Testis (tissue), 3 donors: ENCODE measurements around the gene NCOR1. TPM values are rescaled to one million over a fixed set of nuclear protein-coding genes. Genes with fewer than 3 reads are reported as not detected.
"Not testable (repeated sequence)": the region's sequence is repeated elsewhere in the genome, so short reads cannot be mapped to it uniquely, and the experiment has no call there.

Source experiments
- DNase-seq: peaks from one replicate; pipeline ENCODE4 v3.0.0-alpha.2; 2019
- H3K27ac ChIP-seq, 2 donors: fragments of 200-600 bp; sonication (generic); one replicate each; pipeline ENCODE4 v1.5.1; 2019
- H3K27me3 ChIP-seq: fragments of 200-600 bp; sonication (generic); one replicate; pipeline ENCODE4 v1.5.1; 2019
- H3K36me3 ChIP-seq: fragments of 200-600 bp; sonication (generic); one replicate; pipeline ENCODE4 v1.5.1; 2017; ENCODE audit warnings: low read depth; ENCODE audit errors: missing control alignments
- H3K4me1 ChIP-seq: fragments of 200-600 bp; sonication (generic); one replicate; pipeline ENCODE4 v1.5.1; 2019
- H3K4me3 ChIP-seq, 2 donors: fragments of 200-600 bp; sonication (generic); one replicate each; pipeline ENCODE4 v1.5.1; 2017 to 2019
- H3K9me3 ChIP-seq: fragments of 200-600 bp; sonication (generic); one replicate; pipeline ENCODE4 v1.5.1; 2017
- POLR2A ChIP-seq: fragments of 450-650 bp; IDR thresholded peaks from one replicate; pipeline ENCODE4 v1.6.1; 2017; ENCODE audit warnings: antibody characterized with exemption, mild to moderate bottlenecking, moderate library complexity
- WGBS, 2 donors: methylation state at CpG; one replicate each; pipeline ENCODE4 v1.1.5; 2018; 5-methylcytosine and 5-hydroxymethylcytosine counted together
- intact Hi-C: fragments of 100-400 bp; cut with DNase I; formaldehyde crosslinking; loops from one replicate; pipeline ENCODE4 v1.15.1; 2023; ENCODE audit warnings: low total_unique reads
- polyA plus RNA-seq: library from polyadenylated mRNA; stranded (reverse); fragments of 350-450 nt; fragmentation: Illumina TruSeq; extraction: RNeasy Lipid Tissue Mini Kit (QIAGEN cat#74804); gene quantifications from one replicate; pipeline ENCODE4 v1.2.3, GENCODE V29; 2014; ENCODE audit warnings: low read depth, low replicate concordance; ENCODE audit not compliant: insufficient read depth
- total RNA-seq, 2 donors: library from RNA; depleted of rRNA; stranded (reverse); fragments of >200 nt; gene quantifications; one replicate each; pipeline ENCODE4 v1.2.3, GENCODE V29; 2016
- TF ChIP-seq, protein P1 (sequence below), 3 experiments: fragments of 450-650 bp in 2 of 3; fragments of 200-600 bp in 1 of 3; sonication (generic) in 1 of 3; IDR thresholded peaks; one replicate each; pipeline ENCODE4 v1.5.1; 2016 to 2019; ENCODE audit warnings: antibody characterized with exemption in 3 of 3, mild to moderate bottlenecking in 2 of 3, moderate library complexity in 1 of 3

The NCOR1 gene
- total and polyA plus RNA-seq, 3 donors from 2014 or later: 88.6 to 281 (median 270) TPM

DNA sequence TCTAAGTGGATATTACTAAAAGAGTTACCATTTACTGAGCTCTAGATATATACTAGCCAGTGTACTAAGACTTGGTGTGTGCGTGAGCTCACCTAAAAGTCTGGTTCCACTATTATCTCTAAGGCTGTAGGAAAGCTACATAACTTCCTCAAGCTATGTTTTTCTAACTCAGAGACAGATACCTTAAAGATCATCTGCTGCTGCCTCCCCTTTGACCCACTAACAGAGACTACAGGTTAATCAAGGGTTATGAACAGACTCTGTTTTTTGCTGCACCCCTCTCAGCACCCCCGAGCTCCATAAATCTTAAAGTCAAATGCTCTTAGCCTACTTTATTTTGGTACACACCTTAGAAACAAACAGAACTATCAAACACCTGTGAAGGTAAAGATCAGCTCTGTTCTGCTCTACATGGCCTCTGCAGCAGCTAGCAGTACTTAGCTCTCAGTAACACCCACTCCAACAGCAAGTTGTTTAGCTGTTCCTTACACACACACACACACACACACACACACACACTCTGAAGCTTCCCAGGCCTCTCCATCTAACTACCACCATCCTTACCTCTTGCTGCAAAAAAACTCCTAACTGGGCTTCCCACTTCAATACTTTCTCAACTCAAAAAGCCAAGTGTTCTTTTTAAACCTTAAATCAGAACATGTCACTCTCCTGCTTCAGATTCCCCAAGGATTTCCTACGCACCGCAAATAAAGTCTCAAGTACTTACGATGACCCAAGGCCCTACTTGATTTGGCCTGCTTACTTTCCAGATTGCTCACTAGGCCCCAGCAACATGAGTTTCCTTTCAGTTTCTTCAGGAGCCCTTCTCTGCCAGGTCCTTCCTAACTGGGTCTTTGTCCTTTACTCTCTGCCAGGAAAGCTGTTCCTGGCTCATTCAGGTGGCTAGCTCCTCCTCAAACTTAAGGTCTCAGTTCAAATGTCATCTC lies 12.5 kb downstream of the NCOR1 start:
- H3K9me3 ChIP-seq, H3K27me3 ChIP-seq, intact Hi-C loops, H3K36me3 ChIP-seq, H3K4me3 ChIP-seq: not testable (repeated sequence)
- DNase-seq: peak; percentile 15
- WGBS, 2 donors: 43 to 45% methylated on average over 5 of the region's 5 CpGs
- Histone ChIP-seq H3K4me1 (peaks cover 19% of the 10 kb centered on the region), H3K27ac (peak overlapping the region in 1 of 2 donors; percentile 74)

DNA sequence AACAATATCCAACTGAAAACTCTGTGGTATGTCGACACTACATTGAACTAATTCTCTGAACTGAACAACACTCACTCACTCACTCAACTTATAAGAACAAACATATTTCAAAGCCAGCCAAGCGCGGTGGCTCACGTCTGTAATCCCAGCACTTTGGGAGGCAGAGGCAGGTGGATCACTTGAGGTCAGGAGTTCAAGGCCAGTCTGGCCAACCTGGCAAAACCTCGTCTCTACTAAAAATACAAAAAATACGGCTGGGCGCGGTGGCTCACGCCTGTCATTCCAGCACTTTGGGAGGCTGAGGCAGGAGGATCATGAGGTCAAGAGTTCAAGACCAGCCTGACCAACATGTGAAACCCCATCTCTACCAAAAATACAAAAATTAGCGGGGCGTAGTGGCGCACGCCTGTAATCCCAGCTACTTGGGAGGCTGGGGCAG lies 13.6 kb downstream of the NCOR1 start:
- DNase-seq, H3K4me3 ChIP-seq, H3K27me3 ChIP-seq, H3K36me3 ChIP-seq, H3K9me3 ChIP-seq, intact Hi-C loops: not testable (repeated sequence)
- H3K27ac ChIP-seq: peak overlapping the region in 1 of 2 donors; percentile 39
- WGBS, 2 donors: 72 to 83% methylated on average over 13 of the region's 13 CpGs
- peaks cover 19% of the 10 kb centered on the region for H3K4me1 ChIP-seq

DNA sequence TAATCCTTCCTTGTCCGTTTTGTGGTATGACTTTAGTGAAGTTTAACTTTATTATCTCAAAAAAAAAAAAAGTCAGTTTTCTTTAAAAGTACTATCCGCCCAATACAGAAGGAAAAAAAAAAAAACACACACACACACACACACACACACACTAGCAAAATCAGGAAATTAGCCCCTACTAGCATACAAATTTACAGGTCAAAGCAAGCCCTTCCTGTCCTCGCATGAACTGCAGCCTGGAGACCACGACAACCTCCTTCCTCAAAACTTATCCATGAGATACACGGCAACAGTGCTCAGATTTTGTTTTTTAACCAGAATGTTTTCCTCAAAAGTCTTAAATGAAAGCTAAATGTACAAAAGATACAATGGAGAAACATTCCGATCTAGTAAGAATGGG lies 16.2 kb downstream of the NCOR1 start:
- H3K27ac ChIP-seq: peak overlapping the region; percentile 3 to 6

DNA sequence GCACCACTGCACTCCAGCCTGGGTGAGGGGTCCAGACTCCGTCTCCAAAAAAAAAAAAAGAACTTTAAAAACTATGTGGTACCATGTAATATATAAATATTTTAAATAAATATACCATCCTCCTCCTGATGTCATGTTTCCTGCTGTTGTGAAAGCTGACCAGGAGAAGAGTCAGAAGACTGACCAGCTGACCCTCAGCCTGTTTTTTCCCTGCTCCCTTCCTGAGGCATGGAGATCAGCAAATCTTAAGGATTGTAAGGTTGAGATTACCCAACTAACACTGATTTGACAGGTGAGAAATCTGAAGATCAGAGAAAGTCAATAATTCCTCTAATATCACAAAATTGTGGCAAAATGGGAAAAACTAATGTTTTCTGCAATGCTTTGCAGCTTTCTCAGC lies 18.1 kb downstream of the NCOR1 start:
- H3K4me1 ChIP-seq: peaks cover 15% of the 10 kb centered on the region
- intact Hi-C loops: no loop called here
- DNase-seq: no peak
- no peak overlapping the region for H3K4me3 ChIP-seq
- TF ChIP-seq POLR2A: no peak
- TF ChIP-seq, protein P1, sequence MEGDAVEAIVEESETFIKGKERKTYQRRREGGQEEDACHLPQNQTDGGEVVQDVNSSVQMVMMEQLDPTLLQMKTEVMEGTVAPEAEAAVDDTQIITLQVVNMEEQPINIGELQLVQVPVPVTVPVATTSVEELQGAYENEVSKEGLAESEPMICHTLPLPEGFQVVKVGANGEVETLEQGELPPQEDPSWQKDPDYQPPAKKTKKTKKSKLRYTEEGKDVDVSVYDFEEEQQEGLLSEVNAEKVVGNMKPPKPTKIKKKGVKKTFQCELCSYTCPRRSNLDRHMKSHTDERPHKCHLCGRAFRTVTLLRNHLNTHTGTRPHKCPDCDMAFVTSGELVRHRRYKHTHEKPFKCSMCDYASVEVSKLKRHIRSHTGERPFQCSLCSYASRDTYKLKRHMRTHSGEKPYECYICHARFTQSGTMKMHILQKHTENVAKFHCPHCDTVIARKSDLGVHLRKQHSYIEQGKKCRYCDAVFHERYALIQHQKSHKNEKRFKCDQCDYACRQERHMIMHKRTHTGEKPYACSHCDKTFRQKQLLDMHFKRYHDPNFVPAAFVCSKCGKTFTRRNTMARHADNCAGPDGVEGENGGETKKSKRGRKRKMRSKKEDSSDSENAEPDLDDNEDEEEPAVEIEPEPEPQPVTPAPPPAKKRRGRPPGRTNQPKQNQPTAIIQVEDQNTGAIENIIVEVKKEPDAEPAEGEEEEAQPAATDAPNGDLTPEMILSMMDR (IDR thresholded peaks at IDR 0.05): no peak
- no peaks in the 10 kb centered on the region for H3K27me3 ChIP-seq
- H3K27ac ChIP-seq: no peak overlapping the region
- 92 to 94% methylated on average over 1 of the region's 1 CpG for WGBS, 2 donors
- H3K9me3 ChIP-seq: no peaks in the 10 kb centered on the region
- no peaks in the 10 kb centered on the region for H3K36me3 ChIP-seq

More for the DNA sequence above, 16.2 kb downstream of the NCOR1 start:
- Histone ChIP-seq H3K4me3 (no peak overlapping the region), H3K27me3 (no peaks in the 10 kb centered on the region), H3K4me1 (peaks cover 19% of the 10 kb centered on the region), H3K36me3 (no peaks in the 10 kb centered on the region), H3K9me3 (no peaks in the 10 kb centered on the region)
- intact Hi-C loops: no loop called here
- 25 to 28% methylated on average over 6 of the region's 6 CpGs for WGBS, 2 donors
- no peak for TF ChIP-seq POLR2A
- TF ChIP-seq, protein P1 (IDR thresholded peaks at IDR 0.05): no peak
- no peak for DNase-seq

DNA sequence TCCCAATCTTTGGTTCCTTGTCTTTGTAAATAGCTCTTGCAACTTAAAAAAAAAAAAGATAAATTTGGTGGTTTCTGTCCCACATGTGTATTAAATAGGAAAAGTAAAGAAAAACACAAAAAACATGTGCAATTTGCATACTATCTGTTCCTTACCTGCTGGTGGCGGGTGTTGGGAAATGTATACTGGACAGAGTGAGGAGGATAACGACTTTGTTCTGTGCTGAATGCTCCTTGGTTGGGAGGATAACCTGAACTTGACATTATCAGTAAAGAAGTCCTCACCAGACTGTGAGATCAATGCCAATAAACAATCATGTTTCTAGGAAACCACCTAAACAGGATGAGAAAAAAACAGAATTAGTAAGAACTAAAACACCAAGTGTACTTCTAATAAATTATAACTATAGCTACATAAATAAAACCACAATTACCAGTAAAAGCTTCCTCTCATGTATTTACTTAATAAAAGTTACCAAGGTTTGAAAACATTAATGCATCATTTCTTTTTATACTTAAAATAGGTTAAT lies 21.0 kb downstream of the NCOR1 start:
- H3K4me1 ChIP-seq, H3K9me3 ChIP-seq, H3K36me3 ChIP-seq, H3K4me3 ChIP-seq, DNase-seq, H3K27ac ChIP-seq, intact Hi-C loops, H3K27me3 ChIP-seq: not testable (repeated sequence)
- whole genome bisulfite sequencing, 2 donors: 63 to 65% methylated on average over 2 of the region's 2 CpGs

DNA sequence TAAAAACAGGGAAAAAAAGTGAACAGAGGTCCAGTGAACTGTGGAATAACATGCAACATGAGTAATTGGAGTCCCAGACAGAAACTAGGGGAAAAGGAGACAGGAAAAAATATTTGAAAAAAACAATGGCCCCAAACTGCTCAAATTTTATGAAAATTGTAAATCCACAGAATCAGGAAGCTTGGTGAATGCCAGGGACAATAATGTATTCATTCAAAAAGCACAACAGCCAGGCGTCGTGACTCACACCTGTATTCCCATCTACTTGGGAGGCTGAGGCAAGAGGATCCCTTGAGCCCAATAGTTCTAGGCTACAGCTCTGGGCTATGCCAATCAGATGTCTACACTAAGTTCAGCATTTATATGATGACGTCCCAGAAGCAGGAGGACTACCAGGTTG lies 23.7 kb downstream of the NCOR1 start:
- Histone ChIP-seq H3K9me3 (no peaks in the 10 kb centered on the region), H3K4me3 (no peak overlapping the region), H3K27ac (no peak overlapping the region), H3K27me3 (no peaks in the 10 kb centered on the region), H3K4me1 (no peaks in the 10 kb centered on the region), H3K36me3 (no peaks in the 10 kb centered on the region)
- TF ChIP-seq, protein P1 (IDR thresholded peaks at IDR 0.05): no peak
- no peak for TF ChIP-seq POLR2A
- 85 to 87% methylated on average over 3 of the region's 3 CpGs for WGBS, 2 donors
- DNase-seq: no peak
- intact Hi-C loops: no loop called here
